ENCODE results near the gene CREB5.

CREB5 gene

GRCh38 chr7:28435732-28436378, 23.5 kb downstream of the CREB5 start:
- no peak for DNase-seq

GRCh38 chr7:28440055-28440601, 27.8 kb downstream of the CREB5 start:
- no peak for DNase-seq

GRCh38 chr7:28442540-28443420, 30.5 kb downstream of the CREB5 start:
- no peak for DNase-seq

GRCh38 chr7:28446131-28446530, 33.8 kb downstream of the CREB5 start:
- no peak for DNase-seq

GRCh38 chr7:28447071-28447470, 34.8 kb downstream of the CREB5 start:
- no peak for DNase-seq

- DNase-seq, result no peak
Measured at GRCh38 chr7:28448708-28449107, 36.4 kb downstream of the CREB5 start.

- no peak for DNase-seq
Measured at GRCh38 chr7:28452681-28453080, 40.4 kb downstream of the CREB5 start.

- no peak for DNase-seq
Measured at GRCh38 chr7:28455486-28455885, 43.2 kb downstream of the CREB5 start.

GRCh38 chr7:28456044-28456443, 43.7 kb downstream of the CREB5 start:
- DNase-seq, result no peak

GRCh38 chr7:28458732-28459131, 46.4 kb downstream of the CREB5 start:
- DNase-seq, result no peak

- no peak for DNase-seq
Measured at GRCh38 chr7:28459306-28459705, 47.0 kb downstream of the CREB5 start.

- no peak for DNase-seq
Measured at GRCh38 chr7:28465697-28466096, 53.4 kb downstream of the CREB5 start.

- no peak for DNase-seq
Measured at GRCh38 chr7:28466341-28466740, 54.0 kb downstream of the CREB5 start.

GRCh38 chr7:28466885-28467284, 54.6 kb downstream of the CREB5 start:
- DNase-seq, result no peak

GRCh38 chr7:28469562-28469961, 57.2 kb downstream of the CREB5 start:
- DNase-seq, result no peak

- DNase-seq, result no peak
Measured at GRCh38 chr7:28470344-28470743, 58.0 kb downstream of the CREB5 start.

- no peak for DNase-seq
Measured at GRCh38 chr7:28472332-28472731, 60.0 kb downstream of the CREB5 start.

GRCh38 chr7:28473571-28474281, 61.4 kb downstream of the CREB5 start:
- DNase-seq, result no peak

GRCh38 chr7:28474282-28474638, 61.9 kb downstream of the CREB5 start:
- no peak for DNase-seq

- DNase-seq, result no peak
Measured at GRCh38 chr7:28474640-28475039, 62.3 kb downstream of the CREB5 start.

GRCh38 chr7:28477041-28477442, 64.7 kb downstream of the CREB5 start:
- DNase-seq, result no peak

- no peak for DNase-seq
Measured at GRCh38 chr7:28478656-28479055, 66.3 kb downstream of the CREB5 start.

- no peak for DNase-seq
Measured at GRCh38 chr7:28479507-28479947, 67.2 kb downstream of the CREB5 start.

GRCh38 chr7:28480595-28480994, 68.3 kb downstream of the CREB5 start:
- no peak for DNase-seq

Measured in GDM1 (cell line).